Brain microvascular endothelial cell (primary cell): ENCODE results near the gene HSP90B1.

Experiments used
- DNase-seq: peaks from one replicate; pipeline ENCODE4 v3.0.0-alpha.2; 2020
- H3K27ac ChIP-seq: fragments of 250-450 bp; sonication (Bioruptor Pico); 2 replicates; pipeline ENCODE4 v1.5.1; 2020; ENCODE audit warnings: mild to moderate bottlenecking, moderate library complexity
- H3K27me3 ChIP-seq: fragments of 250-450 bp; sonication (Bioruptor Pico); replicated peaks from 2 replicates; pipeline ENCODE4 v1.5.1; 2020; ENCODE audit warnings: mild to moderate bottlenecking
- H3K36me3 ChIP-seq: fragments of 250-450 bp; sonication (Bioruptor Pico); replicated peaks from 2 replicates; pipeline ENCODE4 v1.5.1; 2020; ENCODE audit warnings: mild to moderate bottlenecking
- H3K4me3 ChIP-seq: 2 replicates; pipeline ENCODE4 v1.5.1; 2011; ENCODE audit warnings: low read depth, mild to moderate bottlenecking, control low read depth, low read length, moderate library complexity
- CTCF ChIP-seq: IDR thresholded peaks from 2 replicates; pipeline ENCODE4 v1.5.1; 2011; ENCODE audit warnings: low read depth, mild to moderate bottlenecking, moderate library complexity, low read length, control low read depth, inconsistent platforms; ENCODE audit errors: missing control alignments
- in situ Hi-C: cut with HindIII; loops from 2 replicates; pipeline ENCODE4 v1.10.0; 2017; ENCODE audit warnings: low sequenced_read_pairs, low pct_ligation_motif_present

Gene HSP90B1

GRCh38 chr12:103947871-103948555 lies 17.8 kb downstream of the HSP90B1 start:
- no peak overlapping the region for H3K4me3 ChIP-seq
- H3K27me3 ChIP-seq: no peaks in the 10 kb centered on the region
- DNase-seq: no peak
- in situ Hi-C loops: no loop called here
- no peak for TF ChIP-seq CTCF
- no peak overlapping the region for H3K27ac ChIP-seq
- peaks cover 90% of the 10 kb centered on the region for H3K36me3 ChIP-seq

GRCh38 chr12:103948746-103949406 lies 18.7 kb downstream of the HSP90B1 start:
- DNase-seq: no peak
- in situ Hi-C loops: no loop called here
- no peak overlapping the region for H3K27ac ChIP-seq
- no peak overlapping the region for H3K4me3 ChIP-seq
- H3K36me3 ChIP-seq: peaks cover 90% of the 10 kb centered on the region
- no peak for TF ChIP-seq CTCF
- no peaks in the 10 kb centered on the region for H3K27me3 ChIP-seq

- no peak for DNase-seq
- peaks cover 55% of the 10 kb centered on the region for H3K36me3 ChIP-seq
- in situ Hi-C loops: no loop called here
These were observed 22.3 kb downstream of the HSP90B1 start for GRCh38 chr12:103952497-103952896.

GRCh38 chr12:103955811-103956508 lies 25.8 kb downstream of the HSP90B1 start:
- TF ChIP-seq CTCF: no peak
- peaks cover 25% of the 10 kb centered on the region for H3K36me3 ChIP-seq

More at GRCh38 chr12:103952497-103952896, 22.3 kb downstream of the HSP90B1 start:
- H3K27me3 ChIP-seq: no peaks in the 10 kb centered on the region
- no peak overlapping the region for H3K27ac ChIP-seq
- no peak overlapping the region for H3K4me3 ChIP-seq
- no peak for TF ChIP-seq CTCF

GRCh38 chr12:103956509-103957027 lies 26.4 kb downstream of the HSP90B1 start:
- Histone ChIP-seq H3K4me3 (peak overlapping the region; percentile 92), H3K27ac (peak overlapping the region; percentile 89), H3K36me3 (peaks cover 20% of the 10 kb centered on the region), H3K27me3 (no peaks in the 10 kb centered on the region)
- no peak for TF ChIP-seq CTCF
- no peak for DNase-seq
- in situ Hi-C loops: no loop called here

More at GRCh38 chr12:103955811-103956508, 25.8 kb downstream of the HSP90B1 start:
- in situ Hi-C loops: no loop called here
- peak overlapping the region; percentile 89 for H3K27ac ChIP-seq
- H3K4me3 ChIP-seq: peak overlapping the region; percentile 92
- DNase-seq: no peak
- H3K27me3 ChIP-seq: no peaks in the 10 kb centered on the region
